GM21717 (cell line): Measurements from ENCODE around the gene GREM2.

Experiments used
- ATAC-seq: cut with Tn5 transposase; IDR thresholded peaks from one replicate; pipeline ENCODE4 v1.9.1; 2021; ENCODE audit warnings: mild to moderate bottlenecking, moderate library complexity; ENCODE audit not compliant: unreplicated experiment

GREM2 gene

DNA sequence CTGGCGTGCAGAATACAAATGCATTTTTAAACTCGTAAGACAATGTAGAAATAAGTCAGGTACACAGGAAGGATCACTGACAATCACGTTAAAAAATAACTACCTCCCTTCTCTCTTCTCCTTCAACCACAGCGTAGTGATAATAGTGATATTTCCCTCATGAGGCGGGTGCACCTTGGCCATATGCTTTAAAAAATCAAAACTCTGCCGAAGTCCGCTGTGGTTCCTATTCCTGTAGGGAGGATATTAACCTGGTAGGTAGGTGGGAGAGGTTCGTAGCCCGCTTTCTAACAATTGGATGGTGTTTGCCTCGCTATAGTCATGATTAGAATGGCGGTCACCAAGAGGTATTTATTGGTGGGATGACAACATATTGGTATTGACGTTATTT lies 732 bp downstream of the GREM2 start:
- ATAC-seq, result no peak

- ATAC-seq, result no peak
These were observed 1.3 kb downstream of the GREM2 start for GRCh38 chr1:240610636-240611035.

DNA sequence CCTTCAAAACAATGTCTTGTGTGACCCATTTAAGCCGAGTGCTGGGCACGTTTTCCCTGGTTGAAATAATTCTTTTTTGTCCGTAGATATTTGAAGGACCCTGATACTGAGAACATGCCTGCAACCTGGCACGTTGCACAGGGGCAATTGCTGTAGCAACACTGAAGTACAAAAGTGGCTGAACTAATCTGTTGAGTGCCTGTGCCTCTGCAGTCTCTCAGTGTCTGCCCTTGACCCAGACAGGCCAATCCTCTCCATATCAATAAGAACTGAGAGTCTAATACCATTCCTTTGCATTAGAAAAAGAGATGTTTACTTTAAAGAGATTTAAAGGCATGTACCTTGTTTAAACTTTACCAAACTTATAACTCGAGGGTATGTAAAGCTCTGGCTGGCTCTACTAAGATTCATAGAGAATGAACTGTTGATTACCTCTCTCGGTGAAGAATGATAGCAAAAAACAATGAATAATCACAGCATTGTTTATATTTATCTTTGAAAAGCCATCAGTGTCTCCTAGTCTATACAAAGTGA lies 2.4 kb downstream of the GREM2 start:
- ATAC-seq, result no peak

- ATAC-seq, result no peak
These were observed 3.2 kb downstream of the GREM2 start for GRCh38 chr1:240608707-240609106.

GRCh38 chr1:240607006-240607405 lies 4.9 kb downstream of the GREM2 start:
- no peak for ATAC-seq

GRCh38 chr1:240602189-240602588 lies 9.8 kb downstream of the GREM2 start:
- ATAC-seq, result no peak

DNA sequence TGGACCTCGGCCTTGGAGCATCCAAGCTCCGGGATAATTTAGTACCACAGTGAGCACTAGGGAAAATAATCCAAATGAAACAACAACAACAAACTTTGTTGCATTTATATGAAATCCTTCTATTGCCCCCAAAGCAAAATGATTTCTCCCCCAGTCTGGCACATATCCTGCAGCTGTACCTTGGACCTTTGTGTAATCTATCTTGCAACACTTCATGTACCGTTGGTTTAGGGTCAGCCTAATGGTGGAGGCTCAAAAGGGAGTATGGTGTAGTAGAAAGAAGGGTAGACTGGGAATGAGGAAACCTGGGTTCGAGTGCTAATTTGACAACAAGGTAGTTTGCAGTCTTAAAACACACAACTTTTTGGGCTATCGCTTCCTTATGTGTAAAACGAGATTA lies 12.1 kb downstream of the GREM2 start:
- ATAC-seq, result no peak

DNA sequence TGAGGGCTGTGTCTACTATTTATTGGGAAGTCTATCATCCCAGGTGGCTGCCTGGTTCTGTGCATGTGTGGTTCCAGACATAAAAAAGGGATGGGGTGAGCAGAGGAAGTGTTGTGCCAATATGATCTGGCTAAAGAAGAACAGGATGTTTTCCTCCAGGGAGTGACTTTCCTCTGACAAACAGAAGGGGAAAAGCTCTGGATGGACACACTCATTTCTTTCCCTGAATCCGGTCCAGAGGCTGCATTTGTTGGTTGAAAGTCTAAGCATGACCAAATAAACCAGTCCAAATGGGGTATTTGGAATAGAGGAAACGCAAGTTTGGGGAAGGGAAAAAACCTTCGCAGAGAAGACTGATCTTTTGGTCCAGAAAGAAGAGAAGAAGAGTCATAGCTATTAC lies 12.7 kb downstream of the GREM2 start:
- no peak for ATAC-seq

DNA sequence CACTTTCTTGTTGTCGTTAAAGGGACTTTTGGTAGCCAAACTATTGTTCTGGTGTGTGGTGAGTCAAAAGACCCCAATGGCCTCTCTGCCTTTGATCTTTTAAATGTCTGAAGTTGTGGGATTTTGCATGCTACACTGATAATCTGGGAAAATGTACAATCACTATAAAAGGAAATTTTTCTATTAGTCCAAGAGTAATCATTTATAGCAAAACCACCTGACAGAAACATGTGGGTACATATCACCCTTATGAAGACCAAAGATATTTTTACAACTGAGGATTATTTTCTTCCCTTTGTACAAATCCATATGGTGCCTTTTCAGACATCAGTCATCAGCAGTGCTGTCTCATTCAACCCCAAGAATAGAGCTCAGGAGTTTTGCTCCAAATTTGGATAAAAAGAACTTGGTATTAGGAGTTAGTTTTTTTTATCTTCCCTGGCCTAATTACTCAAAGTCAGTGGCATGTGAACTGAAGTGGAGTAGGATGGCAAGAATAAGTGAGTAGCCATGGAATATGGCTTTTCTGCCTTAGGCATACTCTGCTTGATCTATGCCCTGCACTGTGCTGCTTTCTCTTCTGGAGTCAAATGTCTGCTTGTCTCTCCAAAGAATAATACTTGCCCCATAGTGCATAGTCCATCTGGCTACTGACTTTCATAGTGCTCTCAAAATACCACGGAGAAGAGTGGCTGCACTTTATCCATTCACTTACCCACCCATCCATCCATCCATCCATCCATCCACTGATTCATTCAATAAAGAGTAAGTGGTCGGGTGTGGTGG lies 13.5 kb downstream of the GREM2 start:
- ATAC-seq, result no peak

DNA sequence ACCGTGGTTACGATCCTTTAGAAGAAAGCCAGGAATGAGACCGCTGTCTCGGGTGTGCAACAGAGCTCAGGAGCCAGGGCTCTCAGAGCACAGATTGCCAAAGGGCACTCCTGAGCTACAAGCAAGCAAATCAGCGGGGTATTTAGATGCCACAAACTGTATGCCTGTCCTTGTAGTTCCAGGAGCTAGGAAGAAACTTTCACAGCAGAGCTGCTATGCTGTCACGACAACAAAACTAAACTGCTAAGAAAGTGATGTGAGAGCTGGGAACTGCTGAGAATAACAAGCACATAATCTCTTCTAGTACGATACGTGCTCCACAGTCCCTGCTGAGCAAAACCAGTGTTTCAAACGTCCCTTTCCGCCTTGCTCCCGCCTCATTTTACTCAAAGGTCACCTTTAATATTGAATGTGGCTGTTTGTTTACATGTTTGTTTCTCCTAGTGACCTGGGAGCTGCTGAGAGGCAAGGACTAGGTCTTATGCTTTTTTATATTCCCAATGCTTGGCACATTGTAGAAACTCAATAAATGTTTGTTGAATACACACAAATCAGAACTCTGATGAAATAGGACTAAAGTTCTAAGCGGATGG lies 14.7 kb downstream of the GREM2 start:
- no peak for ATAC-seq

DNA sequence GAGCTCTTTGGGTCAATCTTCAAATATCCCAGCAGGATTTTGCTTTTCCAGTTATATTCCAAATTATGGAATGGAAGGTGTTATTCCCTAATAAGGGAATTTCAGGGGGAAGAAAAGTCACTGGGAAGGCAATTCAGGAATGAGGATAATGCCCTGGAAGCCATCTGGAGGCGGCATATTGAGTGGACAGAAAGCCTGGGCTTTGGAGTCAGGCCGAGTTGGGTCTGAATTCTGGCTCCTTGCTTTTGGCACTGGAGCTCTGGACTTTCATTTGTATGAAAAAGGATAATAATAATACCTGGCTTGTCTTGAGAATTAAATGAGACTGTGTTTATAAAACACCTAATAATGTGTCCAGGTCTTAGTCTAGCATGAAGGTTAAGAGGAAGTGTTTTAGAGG lies 16.5 kb downstream of the GREM2 start:
- no peak for ATAC-seq

DNA sequence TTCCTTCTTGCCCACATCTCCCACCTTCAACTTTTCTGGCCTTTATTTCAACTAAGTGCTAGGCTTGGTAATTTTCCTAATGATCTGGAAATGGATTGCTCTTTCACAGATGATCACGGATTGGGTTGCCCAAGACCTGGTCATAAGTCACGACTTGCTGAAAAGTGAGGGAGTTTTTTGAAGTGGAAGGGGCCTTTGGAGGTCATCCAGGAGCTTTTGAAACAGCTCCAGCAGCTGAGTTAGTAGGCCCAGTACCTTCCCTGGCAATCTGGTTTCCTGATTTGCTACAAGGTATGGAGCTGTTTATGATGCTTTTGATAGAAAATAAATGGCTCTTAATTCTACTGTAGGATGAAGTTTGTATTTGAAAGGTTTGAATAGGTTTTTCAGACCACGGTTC lies 20.4 kb downstream of the GREM2 start:
- no peak for ATAC-seq

GRCh38 chr1:240591078-240591477 lies 20.9 kb downstream of the GREM2 start:
- ATAC-seq, result no peak

DNA sequence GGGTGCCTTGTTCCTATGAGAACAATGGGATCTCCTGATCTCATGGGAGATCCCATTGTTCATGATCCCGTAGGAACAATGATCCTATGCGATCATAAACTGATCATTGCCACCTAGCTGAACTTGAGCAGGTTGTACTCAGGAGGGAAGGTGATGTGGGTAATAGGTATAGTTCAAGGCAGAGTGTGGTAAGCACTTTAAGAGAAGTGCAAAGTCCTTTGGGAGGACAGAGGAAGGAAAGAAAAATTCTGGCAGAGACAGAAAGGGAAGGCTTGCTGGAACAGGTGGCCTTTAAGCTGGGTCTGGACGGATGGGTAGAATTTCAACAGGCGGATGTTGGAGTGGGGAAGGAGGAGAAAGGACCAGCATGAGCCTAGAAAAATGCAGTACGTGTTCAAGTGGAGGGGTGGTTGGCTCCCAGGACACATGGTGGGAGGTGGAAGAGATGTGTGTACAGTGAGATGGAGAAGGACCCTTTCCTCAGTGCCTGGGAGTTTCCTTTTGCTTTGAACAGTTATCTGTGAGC lies 22.3 kb downstream of the GREM2 start:
- no peak for ATAC-seq

GRCh38 chr1:240586006-240586405 lies 25.9 kb downstream of the GREM2 start:
- no peak for ATAC-seq

DNA sequence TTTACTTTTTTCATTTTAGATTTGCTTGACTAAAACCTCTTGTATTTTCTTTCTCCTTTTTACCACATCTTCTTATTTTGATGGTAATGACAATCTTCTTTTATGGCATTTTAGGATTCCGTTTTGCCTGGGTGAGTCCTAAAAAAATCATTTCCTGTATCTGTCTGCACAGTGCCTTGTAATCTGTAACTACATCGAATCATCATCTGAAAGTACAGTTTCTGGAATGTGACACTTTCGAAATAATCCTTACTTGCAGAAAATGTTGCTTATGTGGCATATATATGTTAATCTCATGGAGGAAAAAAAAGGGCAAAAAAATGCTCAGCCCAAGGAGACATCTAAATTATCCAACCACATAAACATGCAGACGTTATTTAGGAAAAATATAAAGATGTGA lies 29.0 kb downstream of the GREM2 start:
- ATAC-seq, result no peak

- no peak for ATAC-seq
These were observed 32.4 kb downstream of the GREM2 start for GRCh38 chr1:240579511-240579910.

DNA sequence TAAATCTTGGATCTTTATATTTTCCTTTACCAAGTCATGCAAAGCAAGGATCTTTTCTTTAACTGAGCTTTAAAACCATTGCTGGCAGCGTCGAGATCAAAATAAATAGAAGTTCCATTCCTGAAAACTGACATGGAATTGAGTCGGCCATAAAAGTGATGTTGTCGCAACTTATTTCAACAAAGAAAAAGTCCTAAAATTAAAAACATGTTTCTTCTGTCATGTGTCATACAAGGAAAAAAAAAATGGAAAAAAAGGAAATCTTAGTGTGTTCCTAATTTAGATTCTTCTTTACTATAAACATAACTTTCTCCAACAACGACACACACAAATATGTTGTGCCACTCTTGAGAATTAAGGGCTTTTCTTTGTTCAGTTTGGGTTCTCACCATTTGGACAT lies 34.9 kb downstream of the GREM2 start:
- no peak for ATAC-seq

GRCh38 chr1:240575981-240576662 lies 35.8 kb downstream of the GREM2 start:
- ATAC-seq, result peak; percentile 63

- ATAC-seq, result no peak
These were observed 39.6 kb downstream of the GREM2 start for GRCh38 chr1:240572328-240572727.

- no peak for ATAC-seq
These were observed 40.2 kb downstream of the GREM2 start for GRCh38 chr1:240571782-240572181.

GRCh38 chr1:240567066-240567465 lies 44.9 kb downstream of the GREM2 start:
- ATAC-seq, result no peak
